DMS79 treated with DMSO at 0.1 percent for 48 hours (cell line): ENCODE data around the gene RGS2.
A peak's percentile ranks its signal among the peaks of the same experiment; 100 is the strongest.

Experiments
- DNase-seq: peaks from one replicate; lab custom pipeline; 2025; lab: John Stamatoyannopoulos, UW

The RGS2 gene

GRCh38 chr1:192795916-192796618, 12.8 kb upstream of the RGS2 start:
- no peak for DNase-seq

- no peak for DNase-seq
Observed at GRCh38 chr1:192797143-192797542, 11.7 kb upstream of the RGS2 start.

- no peak for DNase-seq
Observed at GRCh38 chr1:192797891-192798290, 10.9 kb upstream of the RGS2 start.

GRCh38 chr1:192801451-192801850, 7.4 kb upstream of the RGS2 start:
- DNase-seq: no peak

GRCh38 chr1:192802406-192802805, 6.4 kb upstream of the RGS2 start:
- DNase-seq: no peak

GRCh38 chr1:192803501-192803900, 5.3 kb upstream of the RGS2 start:
- no peak for DNase-seq

- no peak for DNase-seq
Observed at GRCh38 chr1:192805832-192806323, 3.0 kb upstream of the RGS2 start.

- DNase-seq: no peak
Observed at GRCh38 chr1:192807211-192808162, 1.4 kb upstream of the RGS2 start.

- peak; percentile 35 for DNase-seq
Observed at GRCh38 chr1:192808163-192808517, 699 bp upstream of the RGS2 start.

GRCh38 chr1:192809307-192810252, 741 bp downstream of the RGS2 start:
- peak; percentile 48 for DNase-seq

GRCh38 chr1:192810253-192810880, 1.5 kb downstream of the RGS2 start:
- no peak for DNase-seq

GRCh38 chr1:192811006-192811405, 2.2 kb downstream of the RGS2 start:
- DNase-seq: no peak

- no peak for DNase-seq
Observed at GRCh38 chr1:192811594-192812239, 2.9 kb downstream of the RGS2 start.

- DNase-seq: no peak
Observed at GRCh38 chr1:192812420-192813209, 3.8 kb downstream of the RGS2 start.

GRCh38 chr1:192814805-192815204, 6.0 kb downstream of the RGS2 start:
- DNase-seq: no peak

GRCh38 chr1:192817246-192817645, 8.4 kb downstream of the RGS2 start:
- no peak for DNase-seq

- DNase-seq: no peak
Observed at GRCh38 chr1:192821296-192821695, 12.5 kb downstream of the RGS2 start.

- no peak for DNase-seq
Observed at GRCh38 chr1:192824511-192824910, 15.7 kb downstream of the RGS2 start.

GRCh38 chr1:192826791-192827546, 18.1 kb downstream of the RGS2 start:
- DNase-seq: no peak
